Prostate gland (tissue), 2 donors: ENCODE measurements around the gene FCGBP.

Source experiments
- POLR2A ChIP-seq: fragments of 450-650 bp; IDR thresholded peaks from one replicate; pipeline ENCODE4 v1.6.1; 2016; ENCODE audit warnings: antibody characterized with exemption, mild to moderate bottlenecking
- TF ChIP-seq, protein P1 (sequence below), 4 experiments: fragments of 200-600 bp in 2 of 4; fragments of 450-650 bp in 2 of 4; sonication (generic) in 2 of 4; IDR thresholded peaks; 1 replicate in 3 of 4; 2 replicates in 1 of 4; pipeline ENCODE4 v1.5.1; 2016 to 2019; ENCODE audit warnings: antibody characterized with exemption in 4 of 4, mild to moderate bottlenecking in 2 of 4, moderate library complexity in 2 of 4

DNA sequence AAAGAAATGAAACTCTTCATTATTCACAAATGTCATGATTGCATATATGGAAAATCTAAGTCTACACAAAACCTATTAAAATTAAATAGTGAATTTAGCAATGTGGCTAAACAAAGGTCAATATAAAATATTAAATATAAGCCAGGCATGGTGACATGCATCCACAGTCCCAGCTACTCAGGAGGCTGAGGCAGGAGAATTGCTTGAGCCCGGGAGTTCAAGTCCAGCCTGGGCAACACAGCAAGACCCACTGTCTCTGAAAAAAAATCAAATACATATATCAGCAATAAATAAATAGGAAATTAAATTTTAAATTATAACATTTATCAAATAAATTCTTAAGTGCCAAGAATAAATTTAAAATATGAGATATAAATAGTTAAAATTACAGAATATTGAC lies 48.4 kb upstream of the FCGBP start:
- no peak for TF ChIP-seq POLR2A
- TF ChIP-seq, protein P1, sequence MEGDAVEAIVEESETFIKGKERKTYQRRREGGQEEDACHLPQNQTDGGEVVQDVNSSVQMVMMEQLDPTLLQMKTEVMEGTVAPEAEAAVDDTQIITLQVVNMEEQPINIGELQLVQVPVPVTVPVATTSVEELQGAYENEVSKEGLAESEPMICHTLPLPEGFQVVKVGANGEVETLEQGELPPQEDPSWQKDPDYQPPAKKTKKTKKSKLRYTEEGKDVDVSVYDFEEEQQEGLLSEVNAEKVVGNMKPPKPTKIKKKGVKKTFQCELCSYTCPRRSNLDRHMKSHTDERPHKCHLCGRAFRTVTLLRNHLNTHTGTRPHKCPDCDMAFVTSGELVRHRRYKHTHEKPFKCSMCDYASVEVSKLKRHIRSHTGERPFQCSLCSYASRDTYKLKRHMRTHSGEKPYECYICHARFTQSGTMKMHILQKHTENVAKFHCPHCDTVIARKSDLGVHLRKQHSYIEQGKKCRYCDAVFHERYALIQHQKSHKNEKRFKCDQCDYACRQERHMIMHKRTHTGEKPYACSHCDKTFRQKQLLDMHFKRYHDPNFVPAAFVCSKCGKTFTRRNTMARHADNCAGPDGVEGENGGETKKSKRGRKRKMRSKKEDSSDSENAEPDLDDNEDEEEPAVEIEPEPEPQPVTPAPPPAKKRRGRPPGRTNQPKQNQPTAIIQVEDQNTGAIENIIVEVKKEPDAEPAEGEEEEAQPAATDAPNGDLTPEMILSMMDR (IDR thresholded peaks at IDR 0.05) = no peak
